NCI-H748 treated with DMSO at 0.1 percent for 48 hours (cell line): ENCODE measurements around the gene ECHS1.

Experiments used
- DNase-seq: peaks from one replicate; lab custom pipeline; 2025; lab: John Stamatoyannopoulos, UW

ECHS1 gene

DNA sequence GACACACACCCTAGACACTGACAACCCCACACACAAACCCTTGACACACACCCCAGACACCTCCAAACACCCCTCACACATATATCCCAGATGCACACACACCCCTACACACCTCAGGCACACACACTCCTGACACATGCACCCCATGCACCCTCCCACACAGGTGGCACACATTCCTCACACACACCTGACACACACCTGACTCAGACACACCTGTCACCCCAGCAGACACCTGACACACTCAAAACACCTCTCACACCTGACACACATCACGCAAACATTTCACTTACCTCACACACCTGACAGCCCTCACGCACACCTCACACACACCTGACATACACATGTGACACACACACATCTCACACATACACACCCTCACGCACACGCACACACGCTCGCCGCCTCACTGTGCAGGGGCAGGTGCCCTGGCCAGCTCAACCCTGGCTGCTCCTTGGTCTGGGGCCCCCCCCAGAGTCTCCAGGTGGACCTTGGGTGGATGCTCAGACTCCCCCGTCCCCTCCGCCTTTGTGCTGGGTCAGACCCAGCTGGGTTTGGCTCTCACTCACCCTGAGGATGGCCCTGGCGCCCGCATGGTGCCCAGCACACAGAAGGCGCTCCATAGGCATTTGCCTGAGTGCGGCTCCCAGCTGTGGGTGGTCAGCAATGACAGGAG lies 33.3 kb downstream of the ECHS1 start:
- DNase-seq = no peak

DNA sequence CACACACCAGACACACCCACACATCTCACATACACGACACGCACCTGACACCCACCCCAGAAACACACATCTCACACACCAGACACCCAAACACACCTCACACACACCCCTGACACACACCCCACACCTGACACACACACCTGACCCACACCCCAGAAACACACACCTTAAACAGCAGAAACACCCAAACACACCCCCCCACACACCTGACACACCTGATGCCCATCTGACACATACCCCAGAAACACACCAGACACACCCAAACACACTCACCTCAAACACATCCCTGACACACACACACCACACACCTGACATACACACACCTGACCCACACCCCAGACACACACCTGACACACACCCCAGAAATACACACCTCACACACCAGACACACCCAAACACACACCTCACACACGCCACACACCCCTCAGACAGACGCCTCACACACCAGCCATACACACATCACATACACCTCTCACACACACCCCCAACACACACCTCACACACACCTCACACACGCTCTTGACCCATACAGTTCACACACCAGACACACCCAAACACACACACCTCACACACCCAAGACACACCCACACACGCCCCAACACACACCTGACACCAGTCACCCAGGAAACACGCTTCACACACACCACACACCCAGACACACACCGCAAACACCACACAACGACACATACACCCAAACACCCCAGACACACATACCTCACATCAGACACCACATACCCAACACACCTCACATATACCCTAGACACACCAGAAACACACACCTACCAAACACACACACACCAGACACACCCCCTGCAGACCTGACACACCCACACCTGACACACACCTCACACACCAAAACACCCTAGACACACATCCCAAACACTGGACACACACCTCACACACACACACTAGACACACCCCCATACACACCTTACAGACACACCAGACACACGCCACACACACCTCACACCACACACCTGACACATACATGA lies 34.8 kb downstream of the ECHS1 start:
- DNase-seq = no peak

- no peak for DNase-seq
Measured at GRCh38 chr10:133337370-133337725, 35.8 kb downstream of the ECHS1 start.

GRCh38 chr10:133336577-133337369 lies 36.4 kb downstream of the ECHS1 start, which contains the start of gene CALY:
CALY (minus strand) TSS chr10:133336896; CDS start chr10:133328989, 7,907 bp downstream.
- DNase-seq = no peak

GRCh38 chr10:133336118-133336576 lies 37.0 kb downstream of the ECHS1 start:
- DNase-seq = no peak

DNA sequence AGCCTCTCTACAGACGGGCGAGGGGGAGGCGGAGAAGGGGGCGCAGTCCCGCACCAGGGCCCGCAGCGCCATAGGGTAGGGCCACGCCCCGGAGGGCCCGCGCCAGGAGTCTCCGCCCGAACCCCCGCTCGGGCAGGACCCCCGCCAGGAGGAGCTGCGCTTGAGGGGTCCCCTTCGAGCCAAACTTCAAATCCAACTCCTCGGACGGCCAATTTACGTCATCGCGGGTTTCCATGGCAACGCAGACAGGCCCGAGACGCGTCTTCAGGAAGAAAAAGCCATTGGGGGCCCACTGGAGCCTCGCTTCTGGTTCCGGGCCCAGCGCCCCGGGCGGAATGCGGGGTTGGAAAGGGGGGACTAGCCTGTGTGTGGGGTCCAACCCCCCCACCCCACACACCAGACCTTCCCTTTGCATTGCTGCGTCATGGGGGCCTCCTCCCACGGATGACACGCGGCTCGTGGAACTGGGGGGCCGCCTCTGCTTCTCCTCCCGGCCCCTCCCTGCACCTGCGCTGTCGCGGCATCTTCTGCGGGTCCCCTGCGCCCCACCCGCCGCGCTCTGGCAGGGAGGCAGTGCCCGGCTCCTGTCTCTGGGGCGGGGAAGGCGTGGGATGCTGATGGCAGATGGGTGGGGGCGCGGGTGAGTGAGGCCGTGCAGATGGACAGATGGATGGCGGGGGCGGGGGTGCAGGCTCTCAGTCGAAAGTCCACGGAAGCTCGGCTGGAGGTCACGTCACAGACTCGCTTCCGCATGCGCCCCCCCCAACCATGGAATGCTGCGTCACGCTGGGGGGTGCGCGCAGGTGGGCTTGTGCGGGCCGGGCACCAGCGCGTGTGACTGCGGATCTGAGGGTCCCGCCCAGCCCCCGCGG lies 37.7 kb downstream of the ECHS1 start:
- peak; percentile 4 for DNase-seq

DNA sequence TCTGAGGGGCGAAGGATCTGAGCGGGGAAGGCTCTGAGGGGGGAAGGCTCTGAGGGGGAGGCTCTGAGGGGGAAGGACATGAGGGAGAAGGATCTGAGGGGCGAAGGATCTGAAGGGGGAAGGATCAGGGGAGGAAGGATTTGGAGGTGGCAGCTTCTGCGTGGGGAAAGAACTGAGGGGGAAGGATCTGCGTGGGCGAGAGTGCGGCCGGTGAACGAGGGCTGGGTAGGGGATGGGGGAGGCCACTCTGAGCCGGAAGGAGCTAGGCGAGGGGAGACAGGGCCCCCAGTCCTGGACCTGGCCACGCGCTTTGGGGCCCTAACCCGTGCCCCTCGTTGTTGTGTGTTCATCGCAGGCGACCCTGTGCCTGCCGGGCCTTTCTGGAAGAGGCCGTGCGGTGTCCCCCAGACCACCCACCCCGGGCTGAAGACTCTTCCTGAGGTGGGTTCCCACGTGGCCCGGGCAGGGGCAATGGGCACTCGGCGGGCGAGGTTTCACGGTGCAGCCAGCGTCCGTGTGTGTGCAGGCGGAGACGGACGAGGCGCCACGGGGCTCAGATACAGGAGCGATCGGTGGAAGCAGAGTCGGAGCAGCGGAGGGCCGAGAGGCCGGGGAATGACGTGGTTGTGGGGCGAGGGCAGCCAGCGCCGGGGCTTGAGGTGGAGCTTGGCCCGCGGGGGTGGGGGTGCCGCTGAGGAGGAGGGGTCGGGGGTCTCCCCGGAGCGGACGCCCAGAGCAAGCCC lies 38.5 kb downstream of the ECHS1 start:
- DNase-seq = no peak

DNA sequence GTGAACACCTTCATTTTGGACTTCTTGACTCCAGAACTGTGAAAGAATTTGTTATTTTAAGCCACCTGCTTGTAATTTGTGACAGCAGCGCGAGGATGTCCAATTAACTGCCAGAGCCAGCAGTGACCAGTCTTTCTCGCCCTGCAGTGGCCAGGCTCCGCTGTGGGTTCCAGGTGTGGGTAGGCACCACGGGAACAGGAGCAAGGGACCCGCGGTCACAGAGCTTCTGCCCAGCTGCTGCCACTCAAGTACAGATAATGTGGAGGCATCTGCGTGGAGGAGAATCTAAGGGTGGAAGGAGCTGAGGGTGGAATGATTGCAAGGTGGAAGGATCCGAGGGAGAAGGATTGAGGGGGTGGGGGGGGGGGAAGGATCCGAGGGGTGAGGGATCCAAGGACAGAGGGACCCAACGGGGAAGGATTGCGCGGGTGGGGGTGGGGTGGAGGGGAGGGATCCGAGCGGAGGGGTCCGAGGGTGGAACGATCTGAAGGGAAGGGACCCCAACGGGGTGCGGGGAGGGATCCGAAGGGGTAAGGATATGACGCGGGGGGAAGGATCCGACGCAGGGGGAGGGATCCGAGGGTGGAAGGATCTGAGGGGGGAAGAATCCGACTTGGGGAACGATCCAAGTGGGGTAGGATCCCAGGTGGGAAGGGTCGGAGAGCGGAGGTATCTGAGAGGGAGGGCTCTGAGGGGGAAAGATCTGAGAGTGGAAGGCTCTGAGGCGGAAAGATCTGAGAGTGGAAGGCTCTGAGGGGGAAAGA lies 40.0 kb downstream of the ECHS1 start:
- DNase-seq = no peak

GRCh38 chr10:133329491-133330202 lies 43.5 kb downstream of the ECHS1 start:
- DNase-seq = peak; percentile 36

GRCh38 chr10:133328358-133329343 lies 44.5 kb downstream of the ECHS1 start:
- no peak for DNase-seq

- no peak for DNase-seq
Measured at GRCh38 chr10:133327651-133328357, 45.4 kb downstream of the ECHS1 start.

GRCh38 chr10:133326745-133327650 lies 46.2 kb downstream of the ECHS1 start:
- no peak for DNase-seq

DNA sequence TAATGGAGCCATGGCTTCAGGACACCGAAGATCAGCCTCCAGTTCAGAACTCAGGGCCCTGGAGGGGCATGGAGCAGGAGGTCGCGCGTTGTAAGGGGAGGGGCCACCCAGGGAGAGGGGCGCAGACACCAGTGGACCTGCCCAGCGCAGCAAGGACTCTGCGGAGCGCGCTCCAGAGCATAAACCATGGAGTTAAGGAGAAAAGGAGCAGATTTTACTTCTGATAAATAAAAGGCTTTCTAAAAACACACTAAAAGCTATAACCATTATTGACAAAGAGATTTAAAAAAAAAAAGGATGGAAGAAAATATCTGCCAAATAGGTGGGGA lies 47.0 kb downstream of the ECHS1 start:
- DNase-seq = no peak

DNA sequence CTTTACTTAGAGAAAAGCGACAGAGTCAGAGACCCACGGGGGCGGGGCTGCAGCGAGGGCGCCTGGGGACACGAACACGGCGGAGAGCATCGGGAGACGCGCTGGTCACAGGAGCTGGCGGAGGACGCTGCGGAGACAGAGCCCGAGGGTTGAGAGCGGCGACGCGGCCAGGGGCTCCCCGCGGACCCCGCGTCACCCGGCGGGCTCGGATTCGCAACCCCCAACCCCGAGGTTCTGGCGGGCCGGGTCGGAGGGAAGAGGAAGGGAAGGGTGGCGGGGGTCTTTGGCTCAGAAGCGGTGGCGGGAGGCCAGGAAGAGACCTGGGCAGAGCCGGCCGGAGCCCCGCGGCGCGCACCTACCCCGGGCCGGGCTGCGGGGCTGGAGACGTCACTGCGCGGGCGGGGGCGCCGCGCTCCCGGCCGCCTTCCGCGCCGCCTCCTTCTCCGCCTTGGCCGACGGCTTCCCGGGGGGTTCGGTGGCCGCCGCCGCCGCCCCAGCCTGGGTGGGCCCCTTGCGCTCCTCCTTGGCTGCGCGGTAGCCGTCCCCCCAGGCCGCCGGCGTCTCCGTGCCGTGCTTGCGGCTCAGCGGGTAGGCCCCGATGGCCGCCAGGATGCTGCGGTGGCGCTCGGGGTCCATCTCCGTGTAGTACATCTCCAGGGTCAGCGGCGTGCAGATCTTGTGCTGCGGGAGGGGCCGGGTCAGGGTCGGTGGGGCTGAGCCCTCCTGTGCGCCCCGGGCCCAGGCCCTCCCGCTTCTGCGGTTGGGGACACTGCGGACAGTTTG lies 47.5 kb downstream of the ECHS1 start:
- no peak for DNase-seq

- no peak for DNase-seq
Measured at GRCh38 chr10:133324857-133325260, 48.3 kb downstream of the ECHS1 start.
